SK-N-SH (cell line): ENCODE measurements around the gene LIN37. TPM values are rescaled to one million over a fixed set of nuclear protein-coding genes. Genes with fewer than 3 reads are reported as not detected.

Experiments used
- CTCF ChIA-PET: fragments of 300-600, 350-600 bp; formaldehyde crosslinking; extraction: SDS; loops from one replicate; lab custom pipeline; 2021; lab: Yijun Ruan, JAX
- POLR2A ChIA-PET: fragments of 350-600 bp; sonication (Branson Sonifier 250); formaldehyde crosslinking; extraction: SDS; loops from one replicate; lab custom pipeline; 2020; ENCODE audit warnings: antibody characterized with exemption, inconsistent platforms; lab: Yijun Ruan, JAX
- DNase-seq: peaks from one replicate; pipeline ENCODE4 v3.0.0; 2012
- H2AFZ ChIP-seq: fragments of 200-600 bp; sonication (generic); 2 replicates; pipeline ENCODE4 v1.8.1; 2016; ENCODE audit warnings: antibody characterized with exemption, mild to moderate bottlenecking, low read depth
- H3F3A ChIP-seq: fragments of 200-600 bp; sonication (generic); replicated peaks from 2 replicates; pipeline ENCODE3; 2016; ENCODE audit warnings: antibody characterized with exemption, mild to moderate bottlenecking; ENCODE audit not compliant: insufficient read depth
- H3K27ac ChIP-seq, 2 experiments: fragments of 200-500 bp in 1 of 2; fragments of 200-600 bp in 1 of 2; sonication (Bioruptor generic) in 1 of 2; sonication (generic), shearing (Covaris generic) in 1 of 2; 2 replicates each; pipeline versions ENCODE4 v1.5.1 to v1.6.1; 2014 to 2016; ENCODE audit warnings: low read depth in 2 of 2, inconsistent platforms in 1 of 2, low read length in 1 of 2, mild to moderate bottlenecking in 1 of 2, mixed read lengths in 1 of 2
- H3K27me3 ChIP-seq: fragments of 200-600 bp; sonication (generic), shearing (Covaris generic); 2 replicates; pipeline ENCODE4 v1.6.1; 2016; ENCODE audit warnings: mixed run types; ENCODE audit not compliant: insufficient read depth
- H3K36me3 ChIP-seq, 2 experiments: fragments of 200-500 bp in 1 of 2; fragments of 200-600 bp in 1 of 2; sonication (Bioruptor generic) in 1 of 2; sonication (generic) in 1 of 2; replicated peaks in 1 of 2; 2 replicates each; pipeline versions ENCODE3 to v1.5.1; 2014 to 2016; ENCODE audit warnings: low read length in 1 of 2, mild to moderate bottlenecking in 1 of 2; ENCODE audit not compliant: insufficient read depth in 2 of 2, control insufficient read depth in 1 of 2
- H3K4me1 ChIP-seq, 2 experiments: fragments of 200-500 bp in 1 of 2; fragments of 200-600 bp in 1 of 2; sonication (Bioruptor generic) in 1 of 2; sonication (generic), shearing (Covaris generic) in 1 of 2; 2 replicates each; pipeline versions ENCODE4 v1.5.1 to v1.6.1; 2014 to 2016; ENCODE audit warnings: low read depth in 1 of 2, low read length in 1 of 2, mixed run types in 1 of 2; ENCODE audit not compliant: insufficient read depth in 2 of 2, control insufficient read depth in 1 of 2
- H3K4me2 ChIP-seq: fragments of 200-600 bp; sonication (generic), shearing (Covaris generic); 2 replicates; pipeline ENCODE4 v1.6.1; 2017; ENCODE audit warnings: mixed run types
- H3K4me3 ChIP-seq, 2 experiments: fragments of 200-500 bp in 1 of 2; fragments of 200-600 bp in 1 of 2; sonication (Bioruptor generic) in 1 of 2; sonication (generic), shearing (Covaris generic) in 1 of 2; 2 replicates each; pipeline versions ENCODE4 v1.5.1 to v1.8.1; 2014 to 2016; ENCODE audit warnings: low read depth in 2 of 2, inconsistent platforms in 1 of 2, low read length in 1 of 2, mild to moderate bottlenecking in 1 of 2, mixed read lengths in 1 of 2, moderate library complexity in 1 of 2
- H3K79me2 ChIP-seq: fragments of 200-600 bp; sonication (generic); 2 replicates; pipeline ENCODE4 v1.8.1; 2017; ENCODE audit warnings: mild to moderate bottlenecking; ENCODE audit not compliant: insufficient read depth
- H3K9ac ChIP-seq: fragments of 200-600 bp; sonication (generic); 2 replicates; pipeline ENCODE4 v1.6.1; 2017; ENCODE audit warnings: mixed run types
- H3K9me2 ChIP-seq: fragments of 200-600 bp; sonication (generic); 2 replicates; pipeline ENCODE4 v1.6.1; 2017; ENCODE audit warnings: mixed run types
- H3K9me3 ChIP-seq: fragments of 200-600 bp; sonication (generic); 2 replicates; pipeline ENCODE4 v1.6.1; 2017; ENCODE audit warnings: mixed run types, mild to moderate bottlenecking, moderate library complexity
- H4K20me1 ChIP-seq: fragments of 200-600 bp; sonication (generic); 2 replicates; pipeline ENCODE4 v1.6.1; 2017; ENCODE audit warnings: mild to moderate bottlenecking, mixed run types; ENCODE audit not compliant: insufficient read depth
- CHD2 ChIP-seq: fragments of 150-350 bp; IDR thresholded peaks from 2 replicates; pipeline ENCODE4 v1.6.1; 2018; ENCODE audit warnings: low read length; ENCODE audit not compliant: partially characterized antibody
- ELF1 ChIP-seq: IDR thresholded peaks from 2 replicates; pipeline ENCODE4 v1.4.0; 2012
- EP300 ChIP-seq, 2 experiments: IDR thresholded peaks; 2 replicates each; pipeline versions ENCODE4 v1.4.0 to v1.6.1; 2012; ENCODE audit warnings: borderline replicate concordance in 1 of 2, low read depth in 1 of 2, low read length in 1 of 2
- EZH2phosphoT487 ChIP-seq: fragments of 200-600 bp; sonication (generic); IDR thresholded peaks from 2 replicates; pipeline ENCODE4 v1.6.1; 2017; ENCODE audit warnings: low read depth, mixed run types, mild to moderate bottlenecking, antibody characterized with exemption, moderate library complexity, borderline replicate concordance
- FOXM1 ChIP-seq: IDR thresholded peaks from 2 replicates; pipeline ENCODE4 v1.4.0; 2012; ENCODE audit warnings: low read depth, mild to moderate bottlenecking
- GATA2 ChIP-seq: sonication (generic); formaldehyde crosslinking; IDR thresholded peaks from 2 replicates; pipeline ENCODE4 v1.5.0; 2020; ENCODE audit warnings: mild to moderate bottlenecking, missing genetic modification reagents
- JUND ChIP-seq: IDR thresholded peaks from 2 replicates; pipeline ENCODE4 v1.4.0; 2012
- MXI1 ChIP-seq: IDR thresholded peaks from 2 replicates; pipeline ENCODE4 v1.6.1; 2012; ENCODE audit warnings: mild to moderate bottlenecking, low read depth, low read length, improper control_type of control experiment
- NFIC ChIP-seq: IDR thresholded peaks from 2 replicates; pipeline ENCODE4 v1.4.0; 2012; ENCODE audit warnings: borderline replicate concordance
- POLR2AphosphoS5 ChIP-seq: IDR thresholded peaks from 2 replicates; pipeline ENCODE4 v1.6.1; 2012; ENCODE audit warnings: low read depth, low read length
- RFX5 ChIP-seq: IDR thresholded peaks from 2 replicates; pipeline ENCODE4 v1.6.1; 2012; ENCODE audit warnings: mild to moderate bottlenecking, improper control_type of control experiment, low read length
- SIN3A ChIP-seq: IDR thresholded peaks from 2 replicates; pipeline ENCODE4 v1.6.1; 2012; ENCODE audit warnings: low read depth, mild to moderate bottlenecking, low read length, moderate library complexity, borderline replicate concordance
- TEAD4 ChIP-seq: IDR thresholded peaks from 2 replicates; pipeline ENCODE4 v1.4.0; 2012; ENCODE audit warnings: mild to moderate bottlenecking, borderline replicate concordance; ENCODE audit not compliant: insufficient read depth
- YY1 ChIP-seq: IDR thresholded peaks from 2 replicates; pipeline ENCODE4 v1.4.0; 2012; ENCODE audit warnings: low read depth, mild to moderate bottlenecking
- WGBS: methylation state at CpG from one replicate; pipeline ENCODE4 v1.1.6; 2017; ENCODE audit warnings: low lambda C conversion rate; 5-methylcytosine and 5-hydroxymethylcytosine counted together
- polyA plus RNA-seq, 3 experiments: library from polyadenylated mRNA; depleted of rRNA; stranded (reverse); fragments of >200 nt; gene quantifications; 2 replicates each; pipeline ENCODE4 v1.2.3, GENCODE V29; 2012
- TF ChIP-seq, protein P1 (sequence below): IDR thresholded peaks from 2 replicates; pipeline ENCODE4 v1.4.0; 2012; ENCODE audit warnings: low read depth, borderline replicate concordance
- TF ChIP-seq, protein P2 (sequence below): IDR thresholded peaks from 2 replicates; pipeline ENCODE4 v1.6.1; 2012; ENCODE audit warnings: mild to moderate bottlenecking, low read depth, low read length, moderate library complexity
- TF ChIP-seq, protein P3 (sequence below): fragments of 200-600 bp; sonication (generic); IDR thresholded peaks from 2 replicates; pipeline ENCODE4 v1.6.1; 2017; ENCODE audit warnings: antibody characterized with exemption, mild to moderate bottlenecking, moderate library complexity
- TF ChIP-seq, protein P4 (sequence below): fragments of 150-350 bp; IDR thresholded peaks from 2 replicates; pipeline ENCODE4 v1.6.1; 2017; ENCODE audit warnings: antibody characterized with exemption, low read length, low read depth, borderline replicate concordance

LIN37 gene
- polyA plus RNA-seq, 1 of the 3 experiments (the other 2 are of a cell fraction) = 21.1 TPM

DNA sequence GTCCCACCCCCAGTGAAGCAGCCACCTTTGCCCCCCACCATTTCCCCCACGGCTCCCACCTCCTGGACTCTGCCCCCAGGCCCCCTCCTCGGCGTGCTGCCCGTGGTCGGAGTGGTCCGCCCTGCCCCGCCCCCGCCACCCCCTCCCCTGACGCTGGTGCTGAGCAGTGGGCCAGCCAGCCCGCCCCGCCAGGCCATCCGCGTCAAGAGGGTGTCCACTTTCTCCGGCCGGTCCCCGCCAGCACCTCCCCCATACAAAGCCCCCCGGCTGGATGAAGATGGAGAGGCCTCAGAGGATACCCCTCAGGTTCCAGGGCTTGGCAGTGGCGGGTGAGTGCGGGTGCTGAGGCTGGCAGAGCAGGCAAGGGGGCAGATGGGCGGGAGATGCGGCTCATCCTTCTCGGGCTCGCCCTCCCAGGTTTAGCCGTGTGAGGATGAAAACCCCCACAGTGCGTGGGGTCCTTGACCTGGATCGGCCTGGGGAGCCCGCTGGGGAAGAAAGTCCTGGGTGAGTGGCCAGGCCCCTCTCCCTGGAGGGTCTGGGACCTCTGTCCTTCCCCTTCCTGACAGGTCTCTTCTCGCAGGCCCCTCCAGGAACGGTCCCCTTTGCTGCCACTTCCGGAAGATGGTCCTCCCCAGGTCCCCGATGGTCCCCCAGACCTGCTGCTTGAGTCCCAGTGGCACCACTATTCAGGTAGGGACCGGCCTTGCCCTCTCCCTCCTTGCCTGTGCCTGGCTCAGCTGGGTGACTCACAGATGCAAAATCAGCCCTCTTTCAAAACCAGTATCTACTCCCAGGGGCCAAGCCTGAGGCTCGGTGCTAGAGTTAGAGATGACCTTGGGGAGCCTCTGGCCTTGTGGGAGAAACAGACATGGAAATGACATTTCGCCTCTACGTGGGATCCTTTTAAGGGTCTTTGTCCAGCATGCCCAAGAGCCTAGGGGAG, 14.9 kb upstream of the LIN37 start:
- 93% methylated on average over 13 of the region's 35 CpGs for WGBS
- no peak for TF ChIP-seq GATA2 (CRISPR knock-in tag)
- TF ChIP-seq JUND = no peak
- TF ChIP-seq, protein P1, sequence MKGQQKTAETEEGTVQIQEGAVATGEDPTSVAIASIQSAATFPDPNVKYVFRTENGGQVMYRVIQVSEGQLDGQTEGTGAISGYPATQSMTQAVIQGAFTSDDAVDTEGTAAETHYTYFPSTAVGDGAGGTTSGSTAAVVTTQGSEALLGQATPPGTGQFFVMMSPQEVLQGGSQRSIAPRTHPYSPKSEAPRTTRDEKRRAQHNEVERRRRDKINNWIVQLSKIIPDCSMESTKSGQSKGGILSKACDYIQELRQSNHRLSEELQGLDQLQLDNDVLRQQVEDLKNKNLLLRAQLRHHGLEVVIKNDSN = no peak
- TF ChIP-seq YY1 = no peak
- TF ChIP-seq EP300 (IDR thresholded peaks at IDR 0.05; ENCODE audit: borderline replicate concordance in 1 of 2, low read depth in 1 of 2, low read length in 1 of 2) = no peak
- TF ChIP-seq EZH2phosphoT487 = no peak
- TF ChIP-seq CHD2 = no peak
- TF ChIP-seq, protein P2, sequence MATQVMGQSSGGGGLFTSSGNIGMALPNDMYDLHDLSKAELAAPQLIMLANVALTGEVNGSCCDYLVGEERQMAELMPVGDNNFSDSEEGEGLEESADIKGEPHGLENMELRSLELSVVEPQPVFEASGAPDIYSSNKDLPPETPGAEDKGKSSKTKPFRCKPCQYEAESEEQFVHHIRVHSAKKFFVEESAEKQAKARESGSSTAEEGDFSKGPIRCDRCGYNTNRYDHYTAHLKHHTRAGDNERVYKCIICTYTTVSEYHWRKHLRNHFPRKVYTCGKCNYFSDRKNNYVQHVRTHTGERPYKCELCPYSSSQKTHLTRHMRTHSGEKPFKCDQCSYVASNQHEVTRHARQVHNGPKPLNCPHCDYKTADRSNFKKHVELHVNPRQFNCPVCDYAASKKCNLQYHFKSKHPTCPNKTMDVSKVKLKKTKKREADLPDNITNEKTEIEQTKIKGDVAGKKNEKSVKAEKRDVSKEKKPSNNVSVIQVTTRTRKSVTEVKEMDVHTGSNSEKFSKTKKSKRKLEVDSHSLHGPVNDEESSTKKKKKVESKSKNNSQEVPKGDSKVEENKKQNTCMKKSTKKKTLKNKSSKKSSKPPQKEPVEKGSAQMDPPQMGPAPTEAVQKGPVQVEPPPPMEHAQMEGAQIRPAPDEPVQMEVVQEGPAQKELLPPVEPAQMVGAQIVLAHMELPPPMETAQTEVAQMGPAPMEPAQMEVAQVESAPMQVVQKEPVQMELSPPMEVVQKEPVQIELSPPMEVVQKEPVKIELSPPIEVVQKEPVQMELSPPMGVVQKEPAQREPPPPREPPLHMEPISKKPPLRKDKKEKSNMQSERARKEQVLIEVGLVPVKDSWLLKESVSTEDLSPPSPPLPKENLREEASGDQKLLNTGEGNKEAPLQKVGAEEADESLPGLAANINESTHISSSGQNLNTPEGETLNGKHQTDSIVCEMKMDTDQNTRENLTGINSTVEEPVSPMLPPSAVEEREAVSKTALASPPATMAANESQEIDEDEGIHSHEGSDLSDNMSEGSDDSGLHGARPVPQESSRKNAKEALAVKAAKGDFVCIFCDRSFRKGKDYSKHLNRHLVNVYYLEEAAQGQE = no peak
- no peak for TF ChIP-seq MXI1
- TF ChIP-seq TEAD4 = no peak
- TF ChIP-seq RFX5 = no peak

DNA sequence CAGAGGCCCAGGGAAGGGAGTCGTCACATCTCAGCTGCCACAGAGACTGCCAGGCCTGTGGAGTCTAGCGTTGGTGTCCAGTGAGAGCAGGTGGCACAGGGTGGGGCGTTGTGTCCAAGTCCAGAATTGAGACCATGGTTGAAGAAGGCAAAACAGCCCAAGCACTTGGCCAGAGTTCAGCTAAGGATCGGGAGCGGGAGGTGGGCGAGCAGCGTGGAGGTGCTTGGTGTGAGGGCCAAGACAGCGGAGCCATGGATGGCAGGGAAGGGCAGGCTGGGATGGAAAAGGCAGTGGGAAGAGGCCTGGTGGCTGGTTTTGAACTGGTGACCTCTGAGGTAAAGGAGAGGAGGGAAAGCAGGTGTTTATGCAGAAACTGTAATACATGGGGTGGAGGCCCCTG, 14.1 kb upstream of the LIN37 start:
- ChIA-PET CTCF (interaction anchor here (1.0 kb wide), 1 partner anchor 86 kb away, joined by 3 read pairs; no protein-coding TSS in a partner anchor), POLR2A (no interaction called here)
- Histone ChIP-seq H3F3A (no peaks in the 10 kb centered on the region), H2AFZ (no peak overlapping the region), H3K9ac (no peak overlapping the region), H3K27me3 (no peaks in the 10 kb centered on the region), H3K4me3 (no peak overlapping the region), H3K9me3 (no peaks in the 10 kb centered on the region), H3K9me2 (no peaks in the 10 kb centered on the region), H4K20me1 (no peaks in the 10 kb centered on the region), H3K4me1 (no peaks in the 10 kb centered on the region; a peak in 1 of 4 replicates), H3K79me2 (no peaks in the 10 kb centered on the region), H3K36me3 (peaks cover 4 to 79% of the 10 kb centered on the region in 2 experiments), H3K4me2 (no peak overlapping the region), H3K27ac (no peak overlapping the region)
- no peak for DNase-seq
- no peak for TF ChIP-seq EP300 (IDR thresholded peaks at IDR 0.05; ENCODE audit: borderline replicate concordance in 1 of 2, low read depth in 1 of 2, low read length in 1 of 2)
- no peak for TF ChIP-seq ELF1
- no peak for TF ChIP-seq MXI1
- TF ChIP-seq NFIC = no peak
- no peak for TF ChIP-seq FOXM1
- TF ChIP-seq, protein P3, sequence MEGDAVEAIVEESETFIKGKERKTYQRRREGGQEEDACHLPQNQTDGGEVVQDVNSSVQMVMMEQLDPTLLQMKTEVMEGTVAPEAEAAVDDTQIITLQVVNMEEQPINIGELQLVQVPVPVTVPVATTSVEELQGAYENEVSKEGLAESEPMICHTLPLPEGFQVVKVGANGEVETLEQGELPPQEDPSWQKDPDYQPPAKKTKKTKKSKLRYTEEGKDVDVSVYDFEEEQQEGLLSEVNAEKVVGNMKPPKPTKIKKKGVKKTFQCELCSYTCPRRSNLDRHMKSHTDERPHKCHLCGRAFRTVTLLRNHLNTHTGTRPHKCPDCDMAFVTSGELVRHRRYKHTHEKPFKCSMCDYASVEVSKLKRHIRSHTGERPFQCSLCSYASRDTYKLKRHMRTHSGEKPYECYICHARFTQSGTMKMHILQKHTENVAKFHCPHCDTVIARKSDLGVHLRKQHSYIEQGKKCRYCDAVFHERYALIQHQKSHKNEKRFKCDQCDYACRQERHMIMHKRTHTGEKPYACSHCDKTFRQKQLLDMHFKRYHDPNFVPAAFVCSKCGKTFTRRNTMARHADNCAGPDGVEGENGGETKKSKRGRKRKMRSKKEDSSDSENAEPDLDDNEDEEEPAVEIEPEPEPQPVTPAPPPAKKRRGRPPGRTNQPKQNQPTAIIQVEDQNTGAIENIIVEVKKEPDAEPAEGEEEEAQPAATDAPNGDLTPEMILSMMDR = no peak
- TF ChIP-seq, protein P4, sequence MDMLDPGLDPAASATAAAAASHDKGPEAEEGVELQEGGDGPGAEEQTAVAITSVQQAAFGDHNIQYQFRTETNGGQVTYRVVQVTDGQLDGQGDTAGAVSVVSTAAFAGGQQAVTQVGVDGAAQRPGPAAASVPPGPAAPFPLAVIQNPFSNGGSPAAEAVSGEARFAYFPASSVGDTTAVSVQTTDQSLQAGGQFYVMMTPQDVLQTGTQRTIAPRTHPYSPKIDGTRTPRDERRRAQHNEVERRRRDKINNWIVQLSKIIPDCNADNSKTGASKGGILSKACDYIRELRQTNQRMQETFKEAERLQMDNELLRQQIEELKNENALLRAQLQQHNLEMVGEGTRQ = no peak
- no peak for TF ChIP-seq POLR2AphosphoS5
- TF ChIP-seq, protein P1 = no peak
- TF ChIP-seq SIN3A = no peak
- WGBS = 97% methylated on average over 8 of the region's 8 CpGs

More for the DNA sequence above, 14.9 kb upstream of the LIN37 start:
- Histone ChIP-seq H3K4me3 (no peak overlapping the region), H4K20me1 (no peaks in the 10 kb centered on the region), H3K27me3 (no peaks in the 10 kb centered on the region), H3K4me1 (no peaks in the 10 kb centered on the region), H3F3A (no peaks in the 10 kb centered on the region), H3K4me2 (no peak overlapping the region), H3K9me2 (no peaks in the 10 kb centered on the region), H3K79me2 (no peaks in the 10 kb centered on the region), H2AFZ (no peak overlapping the region), H3K9ac (no peak overlapping the region), H3K36me3 (peaks cover 7 to 80% of the 10 kb centered on the region in 2 experiments), H3K27ac (no peak overlapping the region), H3K9me3 (no peaks in the 10 kb centered on the region)
- ChIA-PET CTCF (no interaction called here), POLR2A (no interaction called here)
- no peak for DNase-seq
